RWPE1 (cell line): ENCODE measurements around the gene CSNK2A1.
"Not testable (repeated sequence)": the region's sequence is repeated elsewhere in the genome, so short reads cannot be mapped to it uniquely, and the experiment has no call there.

Source experiments
- CTCF ChIA-PET: fragments of 350-600 bp; sonication (Branson Sonifier 250); formaldehyde crosslinking; extraction: SDS; loops from one replicate; lab custom pipeline; 2021; lab: Yijun Ruan, JAX
- POLR2A ChIA-PET: fragments of 400-600 bp; formaldehyde crosslinking; extraction: SDS; loops from one replicate; lab custom pipeline; 2020; ENCODE audit warnings: antibody characterized with exemption; ENCODE audit not compliant: low non-redundant PET; lab: Yijun Ruan, JAX
- DNase-seq: peaks from one replicate; pipeline ENCODE4 v3.0.0; 2012; ENCODE audit warnings: low spot score
- H3K27ac ChIP-seq: fragments of 450-650 bp; 2 replicates; pipeline ENCODE4 v1.5.1; 2017
- TF ChIP-seq, protein P1 (sequence below): fragments of 450-650 bp; conservative IDR thresholded peaks from 2 replicates; pipeline ENCODE4 v1.5.1; 2017; ENCODE audit warnings: low read depth, mild to moderate bottlenecking

Gene CSNK2A1

DNA sequence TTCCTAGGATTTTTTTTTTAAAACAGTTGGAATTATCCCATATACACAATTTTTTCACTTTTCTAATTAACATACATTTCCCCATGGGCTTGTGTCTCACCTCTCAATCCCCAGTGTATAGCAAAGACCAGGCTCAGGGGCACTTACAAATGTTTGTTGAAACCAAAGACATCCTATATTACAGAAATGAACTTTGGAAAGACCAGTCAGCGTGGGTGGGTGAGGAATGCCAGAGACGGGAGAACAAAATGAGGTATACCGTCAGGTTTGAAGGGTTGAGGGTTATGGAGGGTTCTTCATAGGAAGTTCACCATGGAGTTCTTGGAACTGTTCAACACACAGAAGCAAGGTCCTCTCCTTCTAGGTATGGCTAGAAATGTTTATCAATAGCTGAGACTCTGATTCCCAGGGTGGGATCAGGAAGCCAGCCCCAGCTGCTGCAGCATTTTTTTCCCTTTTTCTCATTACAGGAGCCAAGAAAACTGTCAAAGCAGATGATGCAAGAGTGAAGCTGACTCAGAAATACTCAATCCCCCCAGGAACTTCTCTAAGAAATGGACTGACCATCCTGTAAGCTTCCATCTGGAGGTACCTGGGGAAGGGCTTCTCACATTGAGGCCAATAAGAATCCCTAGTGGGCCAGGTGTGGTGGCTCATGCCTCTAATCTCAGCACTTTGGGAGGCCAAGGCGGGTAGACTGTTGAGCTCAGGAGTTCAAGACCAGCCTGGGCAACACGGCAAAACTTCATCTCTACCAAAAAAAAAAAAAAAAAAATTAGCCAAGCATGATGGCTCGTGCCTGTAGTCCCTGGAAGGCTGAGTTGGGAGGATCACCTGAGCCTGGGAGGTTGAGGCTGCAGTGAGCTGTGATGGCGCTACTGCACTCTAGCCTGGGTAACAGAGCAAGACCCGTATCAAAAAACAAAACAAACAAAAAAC is 65.3 kb downstream of the CSNK2A1 start:
- ChIA-PET CTCF (interaction anchor here (0.6 to 1.2 kb wide), 6 partner anchors 24 to 261 kb away, joined by 3 to 5 read pairs (median 3); no protein-coding TSS in a partner anchor), POLR2A (interaction anchor here (0.7 kb wide), 1 partner anchor 15 kb away, joined by 7 read pairs; no protein-coding TSS in a partner anchor)
- peak overlapping the region; percentile 49 for H3K27ac ChIP-seq
- TF ChIP-seq, protein P1, sequence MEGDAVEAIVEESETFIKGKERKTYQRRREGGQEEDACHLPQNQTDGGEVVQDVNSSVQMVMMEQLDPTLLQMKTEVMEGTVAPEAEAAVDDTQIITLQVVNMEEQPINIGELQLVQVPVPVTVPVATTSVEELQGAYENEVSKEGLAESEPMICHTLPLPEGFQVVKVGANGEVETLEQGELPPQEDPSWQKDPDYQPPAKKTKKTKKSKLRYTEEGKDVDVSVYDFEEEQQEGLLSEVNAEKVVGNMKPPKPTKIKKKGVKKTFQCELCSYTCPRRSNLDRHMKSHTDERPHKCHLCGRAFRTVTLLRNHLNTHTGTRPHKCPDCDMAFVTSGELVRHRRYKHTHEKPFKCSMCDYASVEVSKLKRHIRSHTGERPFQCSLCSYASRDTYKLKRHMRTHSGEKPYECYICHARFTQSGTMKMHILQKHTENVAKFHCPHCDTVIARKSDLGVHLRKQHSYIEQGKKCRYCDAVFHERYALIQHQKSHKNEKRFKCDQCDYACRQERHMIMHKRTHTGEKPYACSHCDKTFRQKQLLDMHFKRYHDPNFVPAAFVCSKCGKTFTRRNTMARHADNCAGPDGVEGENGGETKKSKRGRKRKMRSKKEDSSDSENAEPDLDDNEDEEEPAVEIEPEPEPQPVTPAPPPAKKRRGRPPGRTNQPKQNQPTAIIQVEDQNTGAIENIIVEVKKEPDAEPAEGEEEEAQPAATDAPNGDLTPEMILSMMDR, result no peak
- no peak for DNase-seq

- peak overlapping the region; percentile 38 for H3K27ac ChIP-seq
- DNase-seq, POLR2A ChIA-PET: not testable (repeated sequence)
- CTCF ChIA-PET, result interaction anchor here (0.7 to 1.5 kb wide), 2 partner anchors 64 to 122 kb away, joined by 5 to 7 read pairs; no protein-coding TSS in a partner anchor
These were observed 66.9 kb downstream of the CSNK2A1 start for GRCh38 chr20:476561-477249.

GRCh38 chr20:475463-476357 is 67.9 kb downstream of the CSNK2A1 start:
- peak overlapping the region; percentile 38 for H3K27ac ChIP-seq
- POLR2A ChIA-PET, result no interaction called here
- CTCF ChIA-PET, result interaction anchor here (1.5 kb wide), 1 partner anchor 121 kb away, joined by 7 read pairs; no protein-coding TSS in a partner anchor
- TF ChIP-seq, protein P1, result no peak
- no peak for DNase-seq

DNA sequence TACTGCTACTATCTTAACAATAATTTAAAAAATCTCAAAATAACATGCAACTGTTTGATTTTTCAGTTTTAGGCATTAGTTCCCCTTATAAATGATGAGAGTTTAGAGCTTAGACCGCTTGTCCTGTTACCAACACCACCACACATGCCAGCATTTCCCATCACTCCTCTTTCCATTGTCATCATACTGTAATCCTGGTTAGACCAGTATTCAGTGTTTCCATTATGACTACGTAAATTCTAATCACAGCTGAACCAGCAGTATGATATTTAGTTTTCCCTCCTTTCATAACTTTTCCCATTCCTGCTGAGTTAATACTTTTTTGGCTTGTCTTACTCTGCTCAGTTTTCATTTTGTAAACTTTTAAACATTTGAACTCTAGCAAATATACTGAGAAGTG is 69.0 kb downstream of the CSNK2A1 start:
- ChIA-PET CTCF (no interaction called here), POLR2A (no interaction called here)
- no peak overlapping the region for H3K27ac ChIP-seq
- DNase-seq, result no peak
- TF ChIP-seq, protein P1, result no peak

- TF ChIP-seq, protein P1, result no peak
- H3K27ac ChIP-seq, result no peak overlapping the region
- no peak for DNase-seq
- CTCF ChIA-PET, result interaction anchor here (0.6 kb wide), 1 partner anchor 53 kb away, joined by 5 read pairs; no protein-coding TSS in a partner anchor
- POLR2A ChIA-PET, result no interaction called here
These were observed 70.7 kb downstream of the CSNK2A1 start for GRCh38 chr20:472889-473292.

DNA sequence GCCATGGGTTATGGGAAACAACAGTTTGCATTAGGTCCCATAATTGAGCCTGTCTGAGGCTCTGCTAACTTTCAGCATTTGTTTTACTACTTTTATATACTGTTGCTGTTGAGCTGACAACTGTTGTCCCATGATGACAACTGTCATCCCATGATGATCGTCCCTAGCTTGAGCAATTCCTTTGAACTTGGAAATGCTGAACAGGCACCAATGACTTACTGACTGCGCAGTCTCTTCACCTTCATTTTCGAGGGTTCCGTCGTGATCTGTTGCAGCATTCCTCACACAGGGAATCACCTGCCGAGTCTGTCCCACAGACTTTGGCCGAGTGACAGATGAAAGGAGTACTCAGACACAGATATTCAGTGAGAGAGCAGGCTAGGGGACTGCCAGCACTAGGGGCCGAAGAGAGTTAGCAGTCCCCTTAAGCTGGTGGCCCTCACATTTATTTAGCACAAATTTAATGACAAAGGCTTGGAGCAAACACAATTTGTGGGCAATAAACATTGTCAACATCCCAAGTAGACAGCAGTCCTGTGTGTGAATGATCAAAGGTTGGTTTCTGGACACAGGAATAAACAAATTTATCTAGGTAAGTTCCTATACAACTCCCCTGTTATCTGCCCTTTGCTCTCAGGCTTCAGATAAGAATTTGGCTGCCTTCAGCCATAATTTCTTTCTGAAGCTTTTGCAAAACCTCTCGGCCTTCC is 71.3 kb downstream of the CSNK2A1 start:
- DNase-seq, result no peak
- TF ChIP-seq, protein P1, result no peak
- ChIA-PET POLR2A (no interaction called here), CTCF (no interaction called here)
- H3K27ac ChIP-seq, result no peak overlapping the region
